ENCODE measurements around the gene POLR2A. TPM values are rescaled to one million over a fixed set of nuclear protein-coding genes. Genes with fewer than 3 reads are reported as not detected.

Gene POLR2A
- total RNA-seq, 2 donors from 2014 or later = 256 to 308 TPM

DNA sequence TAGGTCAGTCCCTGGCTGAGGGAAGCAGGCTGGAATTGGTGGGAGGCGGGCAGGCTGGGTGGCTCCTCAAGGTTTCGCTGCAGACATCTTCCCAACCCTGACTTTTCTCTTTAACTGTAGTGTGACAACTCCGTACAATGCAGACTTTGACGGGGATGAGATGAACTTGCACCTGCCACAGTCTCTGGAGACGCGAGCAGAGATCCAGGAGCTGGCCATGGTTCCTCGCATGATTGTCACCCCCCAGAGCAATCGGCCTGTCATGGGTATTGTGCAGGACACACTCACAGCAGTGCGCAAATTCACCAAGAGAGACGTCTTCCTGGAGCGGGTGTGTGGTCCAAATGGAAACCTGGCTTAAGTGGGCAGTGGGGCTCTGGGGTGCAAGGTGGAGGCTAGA lies 15.0 kb downstream of the POLR2A start:
- no peak for ATAC-seq (replicated peaks)

DNA sequence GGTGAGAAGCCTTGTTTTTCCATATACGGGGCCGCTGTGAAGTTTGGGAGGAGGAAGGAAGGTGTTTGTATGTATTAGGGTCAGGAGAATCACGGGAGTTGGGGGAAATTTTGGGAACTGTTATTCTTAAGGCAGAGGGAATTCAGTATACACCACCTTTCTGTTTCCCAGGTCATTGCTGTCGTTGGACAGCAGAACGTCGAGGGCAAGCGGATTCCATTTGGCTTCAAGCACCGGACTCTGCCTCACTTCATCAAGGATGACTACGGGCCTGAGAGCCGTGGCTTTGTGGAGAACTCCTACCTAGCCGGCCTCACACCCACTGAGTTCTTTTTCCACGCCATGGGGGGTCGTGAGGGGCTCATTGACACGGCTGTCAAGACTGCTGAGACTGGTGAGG lies 17.6 kb downstream of the POLR2A start:
- Mint-ChIP-seq H3K27me3 (no peaks in the 10 kb centered on the region), H3K36me3 (ENCODE audit: low read depth) (peaks cover 100% of the 10 kb centered on the region), H3K27ac (no peak overlapping the region), H3K4me1 (peaks cover 5% of the 10 kb centered on the region), H3K4me3 (no peak overlapping the region), H3K9me3 (no peaks in the 10 kb centered on the region)
- ATAC-seq (replicated peaks) = no peak

More for the DNA sequence above, 15.0 kb downstream of the POLR2A start:
- Mint-ChIP-seq H3K27ac (no peak overlapping the region), H3K36me3 (ENCODE audit: low read depth) (peaks cover 100% of the 10 kb centered on the region), H3K27me3 (no peaks in the 10 kb centered on the region), H3K4me1 (peaks cover 11% of the 10 kb centered on the region), H3K4me3 (no peak overlapping the region), H3K9me3 (no peaks in the 10 kb centered on the region)

DNA sequence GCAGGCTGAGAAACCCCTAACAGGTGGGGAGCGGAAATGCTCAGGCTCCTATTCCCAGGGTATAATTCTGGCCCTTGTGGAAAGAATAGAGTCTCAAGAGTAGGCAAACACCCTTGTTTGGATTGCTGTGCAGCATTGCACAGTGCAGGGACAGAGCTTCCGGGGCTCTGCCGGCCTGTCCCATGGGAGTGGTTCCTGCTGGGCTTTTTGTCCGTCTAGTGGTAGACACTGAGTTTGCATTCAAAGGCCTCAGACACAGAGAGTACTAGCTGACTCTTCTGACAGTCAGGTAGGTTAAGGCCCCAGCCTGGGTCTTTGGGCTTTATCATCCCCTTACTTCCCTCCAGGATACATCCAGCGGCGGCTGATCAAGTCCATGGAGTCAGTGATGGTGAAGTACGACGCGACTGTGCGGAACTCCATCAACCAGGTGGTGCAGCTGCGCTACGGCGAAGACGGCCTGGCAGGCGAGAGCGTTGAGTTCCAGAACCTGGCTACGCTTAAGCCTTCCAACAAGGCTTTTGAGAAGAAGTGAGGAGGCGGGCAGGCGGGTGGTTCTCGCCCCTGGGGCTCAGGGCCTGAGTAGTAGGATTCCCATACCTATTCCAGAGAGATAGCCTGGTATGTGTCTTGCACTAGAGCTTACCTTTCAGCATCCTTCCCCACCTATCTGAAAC lies 18.1 kb downstream of the POLR2A start:
- Mint-ChIP-seq H3K27ac (no peak overlapping the region), H3K27me3 (no peaks in the 10 kb centered on the region), H3K9me3 (no peaks in the 10 kb centered on the region), H3K4me3 (no peak overlapping the region), H3K4me1 (no peaks in the 10 kb centered on the region), H3K36me3 (ENCODE audit: low read depth) (peaks cover 100% of the 10 kb centered on the region)
- no peak for ATAC-seq (replicated peaks)

DNA sequence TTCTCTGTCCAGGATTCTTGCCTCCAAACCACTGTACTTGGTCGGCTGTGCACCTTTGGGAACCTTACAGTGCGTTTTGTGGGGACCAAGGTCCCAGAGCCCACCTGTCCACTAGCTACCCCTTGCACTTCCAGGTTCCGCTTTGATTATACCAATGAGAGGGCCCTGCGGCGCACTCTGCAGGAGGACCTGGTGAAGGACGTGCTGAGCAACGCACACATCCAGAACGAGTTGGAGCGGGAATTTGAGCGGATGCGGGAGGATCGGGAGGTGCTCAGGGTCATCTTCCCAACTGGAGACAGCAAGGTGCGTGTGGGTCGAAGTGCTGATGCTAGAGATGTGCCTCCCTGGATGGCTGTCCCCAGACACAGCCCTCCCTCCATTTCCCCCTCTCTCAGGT lies 18.8 kb downstream of the POLR2A start:
- Mint-ChIP-seq H3K4me3 (no peak overlapping the region), H3K27ac (no peak overlapping the region), H3K27me3 (no peaks in the 10 kb centered on the region), H3K9me3 (no peaks in the 10 kb centered on the region), H3K36me3 (ENCODE audit: low read depth) (peaks cover 100% of the 10 kb centered on the region), H3K4me1 (no peaks in the 10 kb centered on the region)
- no peak for ATAC-seq (replicated peaks)

DNA sequence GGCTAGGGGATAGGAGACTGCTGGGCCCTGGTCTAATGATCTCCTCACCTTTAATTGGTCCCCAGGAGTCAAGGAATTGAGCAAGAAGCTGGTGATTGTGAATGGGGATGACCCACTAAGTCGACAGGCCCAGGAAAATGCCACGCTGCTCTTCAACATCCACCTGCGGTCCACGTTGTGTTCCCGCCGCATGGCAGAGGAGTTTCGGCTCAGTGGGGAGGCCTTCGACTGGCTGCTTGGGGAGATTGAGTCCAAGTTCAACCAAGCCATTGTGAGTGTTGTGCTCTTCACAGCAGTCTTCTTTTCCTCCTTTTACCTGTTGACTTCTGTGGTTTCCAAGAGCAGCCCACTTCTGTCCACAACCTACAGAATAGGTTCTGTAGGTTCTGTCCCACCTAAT lies 19.4 kb downstream of the POLR2A start:
- H3K27ac Mint-ChIP-seq = no peak overlapping the region
- no peaks in the 10 kb centered on the region for H3K4me1 Mint-ChIP-seq
- no peaks in the 10 kb centered on the region for H3K9me3 Mint-ChIP-seq
- ATAC-seq (replicated peaks) = no peak
- peaks cover 100% of the 10 kb centered on the region for H3K36me3 Mint-ChIP-seq (ENCODE audit: low read depth)
- H3K4me3 Mint-ChIP-seq = no peak overlapping the region
- no peaks in the 10 kb centered on the region for H3K27me3 Mint-ChIP-seq

DNA sequence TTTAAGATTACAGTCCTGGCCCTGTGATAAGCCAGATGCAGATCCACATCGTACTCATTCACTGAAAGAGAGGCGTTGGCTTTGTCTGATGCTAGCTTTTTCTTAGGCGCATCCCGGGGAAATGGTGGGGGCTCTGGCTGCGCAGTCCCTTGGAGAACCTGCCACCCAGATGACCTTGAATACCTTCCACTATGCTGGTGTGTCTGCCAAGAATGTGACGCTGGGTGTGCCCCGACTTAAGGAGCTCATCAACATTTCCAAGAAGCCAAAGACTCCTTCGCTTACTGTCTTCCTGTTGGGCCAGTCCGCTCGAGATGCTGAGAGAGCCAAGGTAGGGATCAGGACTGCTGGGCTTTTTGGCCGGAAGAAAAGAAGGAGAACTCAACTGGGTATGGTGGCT lies 24.0 kb downstream of the POLR2A start:
- ATAC-seq (replicated peaks) = no peak
- H3K27me3 Mint-ChIP-seq = no peaks in the 10 kb centered on the region
- H3K27ac Mint-ChIP-seq = peak overlapping the region; percentile 54
- H3K4me1 Mint-ChIP-seq = no peaks in the 10 kb centered on the region
- peaks cover 100% of the 10 kb centered on the region for H3K36me3 Mint-ChIP-seq (ENCODE audit: low read depth)
- no peak overlapping the region for H3K4me3 Mint-ChIP-seq
- H3K9me3 Mint-ChIP-seq = no peaks in the 10 kb centered on the region

DNA sequence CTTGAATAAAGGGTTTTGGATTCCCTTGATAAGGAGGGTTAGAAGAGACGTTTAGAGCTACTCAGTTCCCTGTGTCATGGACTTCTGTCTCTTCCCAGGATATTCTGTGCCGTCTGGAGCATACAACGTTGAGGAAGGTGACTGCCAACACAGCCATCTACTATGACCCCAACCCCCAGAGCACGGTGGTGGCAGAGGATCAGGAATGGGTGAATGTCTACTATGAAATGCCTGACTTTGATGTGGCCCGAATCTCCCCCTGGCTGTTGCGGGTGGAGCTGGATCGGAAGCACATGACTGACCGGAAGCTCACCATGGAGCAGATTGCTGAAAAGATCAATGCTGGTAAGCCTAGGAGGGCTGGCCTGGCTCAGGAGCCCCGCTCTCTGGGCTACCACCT lies 24.7 kb downstream of the POLR2A start:
- H3K27me3 Mint-ChIP-seq = no peaks in the 10 kb centered on the region
- no peaks in the 10 kb centered on the region for H3K9me3 Mint-ChIP-seq
- no peaks in the 10 kb centered on the region for H3K4me1 Mint-ChIP-seq
- peak overlapping the region; percentile 54 for H3K27ac Mint-ChIP-seq
- peaks cover 100% of the 10 kb centered on the region for H3K36me3 Mint-ChIP-seq (ENCODE audit: low read depth)
- no peak for ATAC-seq (replicated peaks)
- H3K4me3 Mint-ChIP-seq = no peak overlapping the region

DNA sequence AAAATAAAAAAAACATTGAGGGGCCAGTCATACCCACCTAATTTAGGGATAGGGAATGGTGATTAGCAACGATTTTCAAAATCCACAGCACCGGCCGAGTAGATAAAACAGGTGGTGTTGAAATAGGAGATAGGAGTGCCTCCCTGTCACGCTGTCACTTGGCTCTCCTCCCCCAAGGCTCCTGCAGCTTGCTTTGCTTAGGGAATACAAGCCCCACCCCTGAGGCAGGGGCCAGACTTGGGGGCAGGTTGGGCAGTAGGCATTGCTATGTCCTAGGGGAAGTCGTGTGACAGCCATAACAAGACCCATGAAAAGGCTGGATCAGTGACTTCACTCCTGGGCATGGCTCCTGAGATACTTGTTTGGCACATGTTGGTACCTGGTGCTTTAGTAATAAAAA lies 25.8 kb downstream of the POLR2A start:
- no peak for ATAC-seq (replicated peaks)
- Mint-ChIP-seq H3K27ac (peak overlapping the region; percentile 61), H3K4me3 (no peak overlapping the region), H3K9me3 (no peaks in the 10 kb centered on the region), H3K36me3 (ENCODE audit: low read depth) (peaks cover 100% of the 10 kb centered on the region), H3K27me3 (no peaks in the 10 kb centered on the region), H3K4me1 (no peaks in the 10 kb centered on the region)

DNA sequence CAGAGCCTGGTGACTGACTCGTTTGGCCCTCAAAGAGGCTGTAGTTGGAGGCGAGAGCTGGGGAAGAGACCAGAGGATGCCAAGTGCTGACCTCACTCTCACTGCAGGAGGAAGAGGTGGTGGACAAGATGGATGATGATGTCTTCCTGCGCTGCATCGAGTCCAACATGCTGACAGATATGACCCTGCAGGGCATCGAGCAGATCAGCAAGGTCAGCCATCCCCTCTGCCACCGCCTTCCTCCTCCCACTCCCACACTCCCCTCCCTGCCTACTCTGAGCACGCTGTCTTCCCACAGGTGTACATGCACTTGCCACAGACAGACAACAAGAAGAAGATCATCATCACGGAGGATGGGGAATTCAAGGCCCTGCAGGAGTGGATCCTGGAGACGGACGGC lies 26.9 kb downstream of the POLR2A start:
- Mint-ChIP-seq H3K36me3 (ENCODE audit: low read depth) (peaks cover 96% of the 10 kb centered on the region), H3K27me3 (no peaks in the 10 kb centered on the region), H3K4me3 (no peak overlapping the region), H3K4me1 (no peaks in the 10 kb centered on the region), H3K9me3 (no peaks in the 10 kb centered on the region), H3K27ac (peak overlapping the region; percentile 61)
- no peak for ATAC-seq (replicated peaks)

DNA sequence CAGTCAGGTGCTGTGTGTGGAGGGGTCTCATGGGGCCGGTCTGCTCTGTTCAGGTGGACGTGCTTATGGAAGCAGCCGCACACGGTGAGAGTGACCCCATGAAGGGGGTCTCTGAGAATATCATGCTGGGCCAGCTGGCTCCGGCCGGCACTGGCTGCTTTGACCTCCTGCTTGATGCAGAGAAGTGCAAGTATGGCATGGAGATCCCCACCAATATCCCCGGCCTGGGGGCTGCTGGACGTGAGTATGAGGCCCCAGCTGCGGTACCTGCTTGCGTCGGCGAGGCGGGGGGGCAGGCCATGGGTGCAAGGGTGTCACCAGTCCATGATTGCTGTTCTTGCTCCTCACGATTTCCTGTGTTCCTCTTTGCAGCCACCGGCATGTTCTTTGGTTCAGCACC lies 27.9 kb downstream of the POLR2A start:
- peaks cover 89% of the 10 kb centered on the region for H3K36me3 Mint-ChIP-seq (ENCODE audit: low read depth)
- no peaks in the 10 kb centered on the region for H3K9me3 Mint-ChIP-seq
- no peaks in the 10 kb centered on the region for H3K4me1 Mint-ChIP-seq
- H3K27ac Mint-ChIP-seq = no peak overlapping the region
- ATAC-seq (replicated peaks) = no peak
- no peak overlapping the region for H3K4me3 Mint-ChIP-seq
- H3K27me3 Mint-ChIP-seq = no peaks in the 10 kb centered on the region

DNA sequence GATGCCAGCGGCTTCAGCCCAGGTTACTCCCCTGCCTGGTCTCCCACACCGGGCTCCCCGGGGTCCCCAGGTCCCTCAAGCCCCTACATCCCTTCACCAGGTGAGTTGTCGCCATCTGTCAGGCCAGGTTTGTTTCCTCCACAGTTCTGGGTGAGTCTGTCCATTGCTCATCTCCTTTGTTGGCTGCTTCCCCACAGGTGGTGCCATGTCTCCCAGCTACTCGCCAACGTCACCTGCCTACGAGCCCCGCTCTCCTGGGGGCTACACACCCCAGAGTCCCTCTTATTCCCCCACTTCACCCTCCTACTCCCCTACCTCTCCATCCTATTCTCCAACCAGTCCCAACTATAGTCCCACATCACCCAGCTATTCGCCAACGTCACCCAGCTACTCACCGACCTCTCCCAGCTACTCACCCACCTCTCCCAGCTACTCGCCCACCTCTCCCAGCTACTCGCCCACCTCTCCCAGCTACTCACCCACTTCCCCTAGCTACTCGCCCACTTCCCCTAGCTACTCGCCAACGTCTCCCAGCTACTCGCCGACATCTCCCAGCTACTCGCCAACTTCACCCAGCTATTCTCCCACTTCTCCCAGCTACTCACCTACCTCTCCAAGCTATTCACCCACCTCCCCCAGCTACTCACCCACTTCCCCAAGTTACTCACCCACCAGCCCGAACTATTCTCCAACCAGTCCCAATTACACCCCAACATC lies 28.8 kb downstream of the POLR2A start:
- Mint-ChIP-seq H3K4me3 (no peak overlapping the region), H3K27me3 (no peaks in the 10 kb centered on the region), H3K4me1 (no peaks in the 10 kb centered on the region), H3K27ac (peak overlapping the region; percentile 61), H3K9me3 (no peaks in the 10 kb centered on the region), H3K36me3 (ENCODE audit: low read depth) (peaks cover 80% of the 10 kb centered on the region)
- no peak for ATAC-seq (replicated peaks)

DNA sequence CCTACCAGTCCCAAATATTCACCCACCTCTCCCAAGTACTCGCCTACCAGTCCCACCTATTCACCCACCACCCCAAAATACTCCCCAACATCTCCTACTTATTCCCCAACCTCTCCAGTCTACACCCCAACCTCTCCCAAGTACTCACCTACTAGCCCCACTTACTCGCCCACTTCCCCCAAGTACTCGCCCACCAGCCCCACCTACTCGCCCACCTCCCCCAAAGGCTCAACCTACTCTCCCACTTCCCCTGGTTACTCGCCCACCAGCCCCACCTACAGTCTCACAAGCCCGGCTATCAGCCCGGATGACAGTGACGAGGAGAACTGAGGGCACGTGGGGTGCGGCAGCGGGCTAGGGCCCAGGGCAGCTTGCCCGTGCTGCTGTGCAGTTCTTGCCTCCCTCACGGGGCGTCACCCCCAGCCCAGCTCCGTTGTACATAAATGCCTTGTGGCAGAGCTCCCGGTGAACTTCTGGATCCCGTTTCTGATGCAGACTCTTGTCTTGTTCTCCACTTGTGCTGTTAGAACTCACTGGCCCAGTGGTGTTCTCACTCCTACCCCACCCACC lies 29.8 kb downstream of the POLR2A start:
- Mint-ChIP-seq H3K27me3 (no peaks in the 10 kb centered on the region), H3K27ac (peak overlapping the region; percentile 61), H3K4me1 (no peaks in the 10 kb centered on the region), H3K36me3 (ENCODE audit: low read depth) (peaks cover 71% of the 10 kb centered on the region), H3K9me3 (no peaks in the 10 kb centered on the region), H3K4me3 (no peak overlapping the region)
- no peak for ATAC-seq (replicated peaks)

DNA sequence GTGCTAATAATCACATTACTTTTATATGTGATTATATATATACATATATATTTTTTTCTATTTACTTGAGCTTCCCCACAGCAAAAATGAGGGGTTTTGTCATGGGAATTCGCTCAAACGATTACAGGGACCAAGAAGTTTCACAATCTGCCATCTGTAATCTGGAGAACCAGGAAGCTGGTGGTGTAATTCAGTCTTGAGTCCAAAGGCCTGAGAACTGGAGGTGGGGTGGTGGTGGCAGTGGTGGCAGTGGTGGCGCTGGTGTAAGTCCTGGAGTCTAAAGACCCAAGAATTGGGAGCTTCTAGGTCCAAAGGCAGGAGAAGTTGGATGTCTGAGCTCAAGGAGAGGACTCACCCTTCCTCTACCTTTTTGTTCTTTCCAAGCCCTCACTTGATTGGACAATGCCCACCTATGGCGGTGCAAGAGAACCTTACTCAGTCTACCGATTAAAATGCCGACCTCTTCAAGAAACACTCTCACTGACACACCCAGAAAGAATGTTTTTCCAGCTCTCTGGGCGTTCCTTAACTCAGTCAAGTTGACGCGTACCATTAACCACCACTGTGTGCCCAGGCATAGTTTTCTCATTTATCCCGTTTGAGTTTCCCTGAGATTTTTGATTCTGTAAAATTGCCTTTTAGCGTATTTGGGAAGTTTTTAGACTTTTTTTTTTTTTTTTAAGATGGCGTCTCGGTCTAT lies 31.9 kb downstream of the POLR2A start:
- ATAC-seq (replicated peaks) = no peak
- H3K4me1 Mint-ChIP-seq = no peaks in the 10 kb centered on the region

DNA sequence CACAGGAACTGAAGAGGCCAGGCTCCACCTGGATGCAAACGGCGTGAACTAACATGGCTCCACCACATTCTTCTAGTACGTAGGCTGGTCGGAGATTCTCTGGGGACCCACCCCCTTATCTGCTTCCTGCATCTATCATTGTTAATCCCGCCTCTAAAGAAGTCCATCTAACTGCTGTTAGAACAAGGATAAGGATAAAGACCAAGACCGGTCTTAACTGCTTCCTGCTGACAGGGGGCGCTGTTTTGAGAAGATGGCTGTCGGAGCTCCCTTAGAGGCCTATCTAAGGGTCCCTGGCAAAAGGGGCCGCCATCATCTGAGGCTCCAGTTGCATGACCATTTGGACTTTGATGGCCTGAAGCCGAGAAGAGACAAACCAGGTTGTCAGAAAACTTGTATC lies 38.9 kb downstream of the POLR2A start:
- Mint-ChIP-seq H3K36me3 (ENCODE audit: low read depth) (no peaks in the 10 kb centered on the region), H3K27me3 (no peaks in the 10 kb centered on the region), H3K9me3 (no peaks in the 10 kb centered on the region), H3K4me3 (no peak overlapping the region), H3K27ac (no peak overlapping the region), H3K4me1 (peaks cover 6% of the 10 kb centered on the region)
- peak; percentile 76 for ATAC-seq (replicated peaks)

More for the DNA sequence above, 31.9 kb downstream of the POLR2A start:
- Mint-ChIP-seq H3K27me3 (no peaks in the 10 kb centered on the region), H3K36me3 (ENCODE audit: low read depth) (peaks cover 49% of the 10 kb centered on the region), H3K27ac (no peak overlapping the region), H3K9me3 (no peaks in the 10 kb centered on the region), H3K4me3 (no peak overlapping the region)

DNA sequence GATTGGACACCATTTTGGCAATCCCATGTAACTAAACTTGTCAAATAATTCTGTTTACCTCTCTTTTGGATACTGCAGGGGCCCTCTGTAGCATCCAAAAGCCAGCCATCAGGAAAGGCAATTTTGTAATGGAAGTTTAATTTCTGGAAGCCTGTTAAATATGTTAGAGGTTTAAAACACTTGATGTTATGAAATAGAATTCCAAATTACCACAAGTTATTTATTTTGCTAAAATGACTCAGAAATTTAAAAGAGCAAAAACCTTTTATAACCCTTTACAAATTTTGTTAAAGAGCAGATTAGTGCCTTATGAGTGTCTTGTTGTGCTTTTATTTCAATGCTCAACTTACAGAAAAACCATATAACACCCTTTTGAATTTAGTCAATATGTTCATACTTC lies 44.7 kb downstream of the POLR2A start:
- no peak overlapping the region for H3K27ac Mint-ChIP-seq
- no peaks in the 10 kb centered on the region for H3K4me1 Mint-ChIP-seq
- no peaks in the 10 kb centered on the region for H3K9me3 Mint-ChIP-seq
- H3K27me3 Mint-ChIP-seq = no peaks in the 10 kb centered on the region
- no peaks in the 10 kb centered on the region for H3K36me3 Mint-ChIP-seq (ENCODE audit: low read depth)
- no peak overlapping the region for H3K4me3 Mint-ChIP-seq
- ATAC-seq (replicated peaks) = no peak

Measured in activated T-helper 17 cell treated with anti-CD3 and anti-CD28 coated beads, Interleukin-2, amount 50 U/mL, for 72 hours (primary cell).